Activated B cell treated with CpG ODN at 0.5 μM for 24 hours (primary cell): Measurements from ENCODE around the gene IFIH1. TPM values are rescaled to one million over a fixed set of nuclear protein-coding genes. Genes with fewer than 3 reads are reported as not detected.

Source experiments
- ATAC-seq: fragments of 200-7000 bp; cut with Tn5 transposase; one replicate; pipeline ENCODE4 v1.10.0; 2021; ENCODE audit warnings: low read depth, mild to moderate bottlenecking, moderate library complexity
- CTCF ChIA-PET: fragments of 350-600 bp; sonication (Branson Sonifier 250); formaldehyde crosslinking; loops from one replicate; lab custom pipeline; 2021; ENCODE audit warnings: antibody characterized with exemption; lab: Charles Lee
- POLR2A ChIA-PET: fragments of 350-600 bp; sonication (Branson Sonifier 250); formaldehyde crosslinking; loops from one replicate; lab custom pipeline; 2021; ENCODE audit warnings: antibody characterized with exemption; lab: Charles Lee
- DNase-seq: peaks from one replicate; pipeline ENCODE4 v3.0.0; 2022
- H3K27ac Mint-ChIP-seq: one replicate; pipeline ENCODE4 v1.8.0; 2020; ENCODE audit warnings: mixed read lengths
- H3K27me3 Mint-ChIP-seq: one replicate; pipeline ENCODE4 v1.8.0; 2021; ENCODE audit warnings: mixed read lengths
- H3K36me3 Mint-ChIP-seq: one replicate; pipeline ENCODE4 v1.8.0; 2021; ENCODE audit warnings: low read depth, mixed read lengths
- H3K4me1 Mint-ChIP-seq: one replicate; pipeline ENCODE4 v1.8.0; 2021; ENCODE audit warnings: mixed read lengths
- H3K4me3 Mint-ChIP-seq: one replicate; pipeline ENCODE4 v1.8.0; 2020; ENCODE audit warnings: mild to moderate bottlenecking, mixed read lengths
- H3K9me3 Mint-ChIP-seq: one replicate; pipeline ENCODE4 v1.8.0; 2020; ENCODE audit warnings: mixed read lengths
- intact Hi-C: fragments of 100-400 bp; cut with micrococcal nuclease; formaldehyde crosslinking; loops from one replicate; pipeline ENCODE4 v1.15.1; 2024
- total RNA-seq: library from RNA; stranded (reverse); gene quantifications from 2 replicates; pipeline ENCODE4 v1.2.3, GENCODE V29; 2022
- TF ChIP-seq, protein P1 (sequence below): fragments of 200-600 bp; IDR thresholded peaks from one replicate; pipeline ENCODE4 v1.8.0; 2022; ENCODE audit warnings: antibody characterized with exemption, mild to moderate bottlenecking

Gene IFIH1
- total RNA-seq, 1 donor from 2014 or later: 63.0 TPM

DNA sequence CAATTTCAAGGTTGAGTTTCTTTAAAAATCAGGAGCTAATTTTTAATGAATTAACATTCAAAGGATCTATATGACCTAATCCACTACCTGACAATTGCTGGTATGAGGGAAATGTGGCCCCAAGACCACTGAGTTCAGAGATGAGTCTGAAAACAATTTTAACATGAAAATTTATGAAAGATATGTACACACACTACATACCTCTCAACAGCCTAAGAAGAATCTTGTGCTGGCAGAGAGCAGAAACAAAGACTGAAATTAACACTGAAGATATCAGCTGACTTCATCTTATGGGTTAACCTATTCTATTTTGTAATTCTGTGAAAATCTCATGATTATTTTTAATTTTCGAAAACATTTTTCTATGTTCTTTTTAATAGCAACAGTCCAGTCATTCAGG lies 76.9 kb downstream of the IFIH1 start:
- ChIA-PET POLR2A (no interaction called here), CTCF (interaction anchor here (0.9 kb wide), 1 partner anchor 56 kb away, joined by 4 read pairs; no protein-coding TSS in a partner anchor)
- H3K4me3 Mint-ChIP-seq: no peak overlapping the region
- TF ChIP-seq, protein P1, sequence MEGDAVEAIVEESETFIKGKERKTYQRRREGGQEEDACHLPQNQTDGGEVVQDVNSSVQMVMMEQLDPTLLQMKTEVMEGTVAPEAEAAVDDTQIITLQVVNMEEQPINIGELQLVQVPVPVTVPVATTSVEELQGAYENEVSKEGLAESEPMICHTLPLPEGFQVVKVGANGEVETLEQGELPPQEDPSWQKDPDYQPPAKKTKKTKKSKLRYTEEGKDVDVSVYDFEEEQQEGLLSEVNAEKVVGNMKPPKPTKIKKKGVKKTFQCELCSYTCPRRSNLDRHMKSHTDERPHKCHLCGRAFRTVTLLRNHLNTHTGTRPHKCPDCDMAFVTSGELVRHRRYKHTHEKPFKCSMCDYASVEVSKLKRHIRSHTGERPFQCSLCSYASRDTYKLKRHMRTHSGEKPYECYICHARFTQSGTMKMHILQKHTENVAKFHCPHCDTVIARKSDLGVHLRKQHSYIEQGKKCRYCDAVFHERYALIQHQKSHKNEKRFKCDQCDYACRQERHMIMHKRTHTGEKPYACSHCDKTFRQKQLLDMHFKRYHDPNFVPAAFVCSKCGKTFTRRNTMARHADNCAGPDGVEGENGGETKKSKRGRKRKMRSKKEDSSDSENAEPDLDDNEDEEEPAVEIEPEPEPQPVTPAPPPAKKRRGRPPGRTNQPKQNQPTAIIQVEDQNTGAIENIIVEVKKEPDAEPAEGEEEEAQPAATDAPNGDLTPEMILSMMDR: no peak
- H3K36me3 Mint-ChIP-seq: no peaks in the 10 kb centered on the region
- peaks cover 14% of the 10 kb centered on the region for H3K27me3 Mint-ChIP-seq
- no peaks in the 10 kb centered on the region for H3K9me3 Mint-ChIP-seq
- H3K27ac Mint-ChIP-seq: no peak overlapping the region
- intact Hi-C loops: no loop called here
- DNase-seq: no peak
- H3K4me1 Mint-ChIP-seq: no peaks in the 10 kb centered on the region
- ATAC-seq: no peak

DNA sequence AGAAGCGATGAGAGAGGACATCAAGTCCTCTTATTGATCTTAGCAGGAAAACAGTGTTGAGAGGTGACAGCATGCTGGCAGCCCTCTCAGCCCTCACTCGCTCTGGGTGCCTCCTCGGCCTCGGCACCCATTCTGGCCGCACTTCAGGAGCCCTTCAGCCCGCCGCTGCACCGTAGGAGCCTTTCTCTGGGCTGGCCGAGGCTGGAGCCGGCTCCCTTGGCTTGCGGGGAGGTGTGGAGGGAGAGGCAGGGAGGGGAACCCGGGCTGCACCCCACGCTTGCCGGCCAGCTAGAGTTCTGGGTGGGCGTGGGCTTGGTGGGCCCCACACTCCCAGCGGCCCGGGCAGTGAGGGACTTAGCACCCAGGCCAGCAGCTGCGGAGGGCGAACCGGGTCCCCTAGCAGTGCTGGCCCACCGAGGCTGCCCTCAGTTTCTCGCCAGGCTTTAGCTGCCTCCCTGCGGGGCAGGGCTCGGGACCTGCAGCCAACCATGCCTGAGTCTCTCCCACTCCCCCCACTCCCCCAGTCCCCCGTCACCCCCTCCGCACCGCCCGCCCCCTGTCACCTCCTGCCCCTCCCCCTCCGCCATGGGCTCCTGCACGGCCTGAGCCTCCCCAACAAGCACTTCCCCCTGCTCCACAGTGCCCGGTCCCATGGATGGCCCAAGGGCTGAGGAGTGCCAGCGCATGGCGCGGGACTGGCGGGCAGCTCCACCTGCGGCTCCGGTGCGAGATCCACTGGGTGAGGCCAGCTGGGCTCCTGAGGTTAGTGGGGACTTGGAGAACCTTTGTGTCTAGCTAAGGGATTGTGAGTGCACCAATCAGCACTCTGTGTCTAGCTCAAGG lies 83.6 kb downstream of the IFIH1 start:
- Mint-ChIP-seq H3K27me3 (peaks cover 7% of the 10 kb centered on the region), H3K9me3 (no peaks in the 10 kb centered on the region), H3K4me1 (no peaks in the 10 kb centered on the region), H3K36me3 (no peaks in the 10 kb centered on the region), H3K27ac (no peak overlapping the region), H3K4me3 (no peak overlapping the region)
- ATAC-seq (no peak), DNase-seq (no peak)
- TF ChIP-seq, protein P1: no peak
- POLR2A ChIA-PET: no interaction called here
- intact Hi-C loops: no loop called here
- CTCF ChIA-PET: interaction anchor here (0.9 kb wide), 1 partner anchor 14 kb away, joined by 3 read pairs; no protein-coding TSS in a partner anchor

DNA sequence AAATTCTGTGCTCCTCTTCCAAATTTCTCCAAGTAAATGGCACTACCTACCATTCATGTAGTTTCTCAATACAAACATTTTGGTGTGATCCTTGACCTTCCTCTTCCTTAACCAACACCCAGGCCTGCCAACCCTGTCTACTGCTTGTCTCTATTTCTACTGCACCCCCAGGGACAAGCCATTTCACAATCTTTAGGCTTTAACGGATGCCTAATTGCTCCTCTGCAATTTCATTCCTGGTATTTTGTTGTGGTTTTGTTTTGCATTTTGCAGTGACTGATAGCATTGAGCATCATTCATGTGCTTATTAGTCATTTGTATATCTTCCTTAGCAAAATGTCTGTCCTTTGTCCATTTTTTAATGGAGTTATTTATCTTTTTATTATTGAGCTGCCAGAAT lies 85.3 kb downstream of the IFIH1 start:
- CTCF ChIA-PET: interaction anchor here (3.2 kb wide), 1 partner anchor 12 kb away, joined by 18 read pairs; no protein-coding TSS in a partner anchor
- Mint-ChIP-seq H3K9me3 (no peaks in the 10 kb centered on the region), H3K4me1 (no peaks in the 10 kb centered on the region), H3K27ac (no peak overlapping the region), H3K27me3 (peaks cover 3% of the 10 kb centered on the region), H3K4me3 (no peak overlapping the region), H3K36me3 (no peaks in the 10 kb centered on the region)
- no peak for ATAC-seq
- intact Hi-C loops: no loop called here
- POLR2A ChIA-PET: no interaction called here
- TF ChIP-seq, protein P1: no peak
- DNase-seq: no peak

DNA sequence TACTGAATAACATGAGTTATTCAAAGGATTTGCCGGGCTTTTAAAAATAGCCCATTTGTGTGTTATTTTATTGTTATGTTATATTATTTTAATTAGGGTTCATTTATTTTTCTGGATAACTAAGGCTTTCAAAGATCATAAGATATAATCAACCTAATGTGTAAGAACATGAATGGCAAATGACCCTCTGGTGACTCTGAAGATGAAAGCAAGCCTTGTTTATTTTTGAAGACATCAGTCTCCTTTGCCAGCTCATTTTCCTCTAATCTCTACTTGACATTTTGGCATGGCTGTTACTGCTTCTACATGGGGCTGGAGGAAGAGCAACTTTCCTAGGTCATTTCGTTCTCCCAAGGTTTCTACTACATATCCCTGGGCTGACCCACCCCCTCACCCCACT lies 85.8 kb downstream of the IFIH1 start:
- Mint-ChIP-seq H3K4me3 (no peak overlapping the region), H3K27me3 (peaks cover 3% of the 10 kb centered on the region), H3K9me3 (no peaks in the 10 kb centered on the region), H3K36me3 (no peaks in the 10 kb centered on the region), H3K27ac (no peak overlapping the region), H3K4me1 (no peaks in the 10 kb centered on the region)
- CTCF ChIA-PET: interaction anchor here (0.8 to 3.2 kb wide), 2 partner anchors 12 to 65 kb away, joined by 4 to 18 read pairs; no protein-coding TSS in a partner anchor
- ATAC-seq: no peak
- DNase-seq: no peak
- POLR2A ChIA-PET: no interaction called here
- intact Hi-C loops: no loop called here
- TF ChIP-seq, protein P1: no peak

DNA sequence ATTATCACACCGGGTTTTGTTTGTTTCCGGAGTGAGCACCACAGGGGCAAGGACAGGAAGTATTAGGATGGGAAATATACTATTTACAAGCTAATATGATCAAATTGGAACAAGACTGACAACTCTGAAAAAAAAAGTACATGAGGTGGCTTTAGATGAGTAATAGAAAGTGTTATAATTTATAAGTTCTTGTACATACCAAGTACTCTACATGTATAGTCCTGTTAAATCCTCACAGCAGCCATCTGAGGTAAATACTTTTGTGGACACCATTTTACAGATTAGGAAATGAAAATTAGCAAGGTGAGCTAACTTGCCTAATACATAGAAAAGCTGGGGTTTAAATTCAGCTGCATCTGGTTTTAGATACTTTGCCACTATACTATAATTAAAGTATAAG lies 86.5 kb downstream of the IFIH1 start:
- Mint-ChIP-seq H3K4me1 (no peaks in the 10 kb centered on the region), H3K36me3 (no peaks in the 10 kb centered on the region), H3K27ac (no peak overlapping the region), H3K4me3 (no peak overlapping the region), H3K9me3 (no peaks in the 10 kb centered on the region), H3K27me3 (peaks cover 2% of the 10 kb centered on the region)
- ChIA-PET POLR2A (no interaction called here), CTCF (interaction anchor here (0.8 to 3.2 kb wide), 2 partner anchors 11 to 66 kb away, joined by 4 to 18 read pairs; no protein-coding TSS in a partner anchor)
- DNase-seq: no peak
- intact Hi-C loops: no loop called here
- ATAC-seq: no peak
- TF ChIP-seq, protein P1: no peak
